GM12878 (cell line): Measurements from ENCODE around the gene CPLX4. TPM values are rescaled to one million over a fixed set of nuclear protein-coding genes. Genes with fewer than 3 reads are reported as not detected.

Experiments used
- ATAC-seq: fragments of 200-7000 bp; cut with Tn5 transposase; 3 replicates; pipeline ENCODE4 v1.9.1; 2020; ENCODE audit warnings: mild to moderate bottlenecking, moderate library complexity
- Bru-seq: library from RNA; stranded (reverse); fragments of 400-500 nt; gene quantifications from one replicate; lab custom pipeline; 2021; lab: Mats Ljungman, UMichigan
- BruChase-seq, 2 experiments: library from RNA; stranded (reverse); fragments of 400-500 nt; gene quantifications; one replicate each; lab custom pipeline; 2021; lab: Mats Ljungman, UMichigan
- BruUV-seq: library from RNA; stranded (reverse); fragments of 400-500 nt; replicated peaks from 2 replicates; lab custom pipeline; 2021; lab: Mats Ljungman, UMichigan
- CTCF ChIA-PET: fragments of 300-600 bp; sonication (Branson Sonifier 250); formaldehyde crosslinking; extraction: SDS; loops from one replicate; lab custom pipeline; 2021; ENCODE audit warnings: inconsistent platforms; lab: Yijun Ruan, JAX
- POLR2A ChIA-PET: fragments of 350-600 bp; formaldehyde crosslinking; extraction: SDS; loops from one replicate; lab custom pipeline; 2021; ENCODE audit warnings: inconsistent platforms; lab: Charles Lee
- RAD21 ChIA-PET: fragments of 300-600 bp; sonication (Branson Sonifier 250); formaldehyde crosslinking; loops from one replicate; lab custom pipeline; 2023; ENCODE audit warnings: antibody characterized with exemption; ENCODE audit not compliant: unreplicated experiment; lab: Charles Lee
- SMC1A ChIA-PET: fragments of 300-600 bp; sonication (Branson Sonifier 250); formaldehyde crosslinking; loops from one replicate; lab custom pipeline; 2023; ENCODE audit not compliant: unreplicated experiment, uncharacterized antibody; lab: Charles Lee
- DNase-seq: peaks from one replicate; pipeline ENCODE4 v3.0.0-alpha.2; 2011; ENCODE audit warnings: low read depth, low spot score
- FAIRE-seq: peaks from 3 replicates; lab custom pipeline; 2011; peaks lifted over from hg19 to GRCh38; lab: Jason Lieb, UNC
- H2AFZ ChIP-seq: 2 replicates; pipeline ENCODE4 v1.6.0; 2011; ENCODE audit warnings: low read depth, low read length, control low read depth; ENCODE audit not compliant: control insufficient read depth
- H3K27ac ChIP-seq: 2 replicates; pipeline ENCODE4 v1.5.1; 2011; ENCODE audit warnings: control low read depth; ENCODE audit not compliant: control insufficient read depth, insufficient read depth
- H3K27me3 ChIP-seq, 2 experiments: replicated peaks in 1 of 2; 2 replicates each; pipeline versions ENCODE4 v1.6.0 to v1.6.1; 2011; ENCODE audit warnings: low read length in 1 of 2; ENCODE audit not compliant: control insufficient read depth in 2 of 2, insufficient read depth in 2 of 2
- H3K36me3 ChIP-seq, 2 experiments: 2 replicates each; pipeline ENCODE4 v1.5.1; 2011; ENCODE audit warnings: low read length in 1 of 2; ENCODE audit not compliant: control insufficient read depth in 2 of 2, insufficient read depth in 2 of 2
- H3K4me1 ChIP-seq: 2 replicates; pipeline ENCODE4 v1.6.1; 2011; ENCODE audit warnings: mild to moderate bottlenecking, low read length, moderate library complexity, mixed read lengths; ENCODE audit not compliant: control insufficient read depth, insufficient read depth
- H3K4me2 ChIP-seq: 2 replicates; pipeline ENCODE4 v1.6.0; 2011; ENCODE audit warnings: control low read depth; ENCODE audit not compliant: control insufficient read depth, insufficient read depth
- H3K4me3 ChIP-seq: fragments of 200-600 bp; sonication (generic); 2 replicates; pipeline ENCODE4 v1.5.1; 2016
- H3K79me2 ChIP-seq: 2 replicates; pipeline ENCODE4 v1.6.0; 2011; ENCODE audit warnings: low read length; ENCODE audit not compliant: control insufficient read depth, insufficient read depth
- H3K9ac ChIP-seq: 2 replicates; pipeline ENCODE4 v1.8.0; 2011; ENCODE audit warnings: low read length, control low read depth, mixed read lengths; ENCODE audit not compliant: control insufficient read depth, insufficient read depth
- H3K9me3 ChIP-seq: replicated peaks from 3 replicates; pipeline ENCODE4 v1.5.1; 2011; ENCODE audit warnings: mild to moderate bottlenecking, low read length; ENCODE audit not compliant: control insufficient read depth, insufficient read depth
- H4K20me1 ChIP-seq: 2 replicates; pipeline ENCODE4 v1.6.0; 2011; ENCODE audit not compliant: control insufficient read depth, insufficient read depth
- NFIC ChIP-seq: IDR thresholded peaks from 2 replicates; pipeline ENCODE4 v1.6.1; 2012; ENCODE audit warnings: low read depth, mild to moderate bottlenecking, inconsistent platforms, low read length, moderate library complexity
- ZNF207 ChIP-seq: fragments of 450-650 bp; IDR thresholded peaks from 2 replicates; pipeline ENCODE4 v1.6.1; 2014; ENCODE audit warnings: antibody characterized with exemption, mild to moderate bottlenecking, borderline replicate concordance
- WGBS: methylation state at CpG from one replicate; pipeline ENCODE4 v1.1.6; 2016; ENCODE audit warnings: low lambda C conversion rate; ENCODE audit not compliant: insufficient replicate concordance, insufficient coverage; ENCODE audit errors: missing lambda C conversion rate; 5-methylcytosine and 5-hydroxymethylcytosine counted together
- in situ Hi-C: fragments of 300-500 bp; cut with MboI; formaldehyde crosslinking; loops from 9 replicates; pipeline ENCODE4 v1.14.3; 2018; ENCODE audit warnings: mixed read lengths
- intact Hi-C: fragments of 100-400 bp; cut with micrococcal nuclease; formaldehyde crosslinking; loops from one replicate; pipeline ENCODE4 v1.14.2; 2022; ENCODE audit not compliant: unreplicated experiment
- long read RNA-seq, 2 experiments: library from polyadenylated mRNA; unstranded; transcript quantifications; one replicate each; pipeline ENCODE4 v2.0.0, GENCODE V29; 2019 to 2020
- polyA minus RNA-seq, 3 experiments: library from RNA; depleted of rRNA, polyadenylated mRNA; stranded (reverse); fragments of >200 nt; gene quantifications; 2 replicates each; pipeline ENCODE4 v1.2.3, GENCODE V29; 2011
- polyA plus RNA-seq, 11 experiments: library from polyadenylated mRNA; depleted of rRNA in 4 of 11; unstranded in 6 of 11; stranded (reverse) in 5 of 11; fragments of >200 nt; fragmentation: Nextera tagmentation in 4 of 11; fragmentation: Illumina TruSeq in 1 of 11; extraction: Ambion mirVana in 4 of 11; extraction: Trizol in 1 of 11; gene quantifications; 1 replicate in 1 of 11; 2 replicates in 10 of 11; pipeline versions ENCODE4 v1.2.1 to v1.2.3, GENCODE V29; 2011 to 2016; ENCODE audit warnings: inconsistent platforms in 2 of 11, missing spikeins in 2 of 11, low read depth in 1 of 11
- total RNA-seq, 4 experiments: library from RNA; depleted of rRNA in 3 of 4; stranded (reverse); fragments of >200 nt in 3 of 4; fragmentation: Illumina TruSeq in 1 of 4; extraction: Trizol in 1 of 4; gene quantifications; 2 replicates each; pipeline versions ENCODE4 v1.2.1 to v1.2.3, GENCODE V29; 2013 to 2021

CPLX4 gene, protein sequence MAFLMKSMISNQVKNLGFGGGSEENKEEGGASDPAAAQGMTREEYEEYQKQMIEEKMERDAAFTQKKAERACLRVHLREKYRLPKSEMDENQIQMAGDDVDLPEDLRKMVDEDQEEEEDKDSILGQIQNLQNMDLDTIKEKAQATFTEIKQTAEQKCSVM
- total RNA-seq (2013; cell fraction: nucleolus; rRNA removed) = not detected in 2 replicates
- total RNA-seq (2014; rRNA removed) = not detected in 2 replicates
- not detected in 2 replicates for total RNA-seq (2014; rRNA removed; fragmentation: Illumina TruSeq; extraction: Trizol)
- total RNA-seq (2021) = not detected in 2 replicates
- not detected for polyA plus RNA-seq (2011; ENCODE audit: low read depth)
- not detected in 2 replicates for polyA plus RNA-seq (2011; rRNA removed)
- polyA plus RNA-seq (2011; cell fraction: cytosol; rRNA removed) = not detected in 2 replicates
- not detected in 2 replicates for polyA plus RNA-seq (2011; cell fraction: nucleus; rRNA removed)
- not detected in 2 replicates for polyA plus RNA-seq (2012)
- polyA plus RNA-seq (2014; fragmentation: Illumina TruSeq; extraction: Trizol) = not detected in 2 replicates
- not detected for polyA plus RNA-seq (2014; fragmentation: Nextera tagmentation; extraction: Ambion mirVana)
- not detected in 2 replicates for polyA plus RNA-seq (2014; rRNA removed)
- not detected for polyA plus RNA-seq (2016; fragmentation: Nextera tagmentation; extraction: Ambion mirVana)
- not detected in 2 replicates for polyA minus RNA-seq (2011; rRNA and poly(A)+ RNA removed)
- not detected in 2 replicates for polyA minus RNA-seq (2011; cell fraction: cytosol; rRNA and poly(A)+ RNA removed)
- polyA minus RNA-seq (2011; cell fraction: nucleus; rRNA and poly(A)+ RNA removed) = not detected in 2 replicates
- percentile 12 among the genes with signal in this experiment for Bru-seq, nascent RNA
- BruChase-seq, experiment 1, labeled RNA remaining after a 6-hour chase = percentile 17 among the genes with signal in this experiment
- percentile 26 among the genes with signal in this experiment for BruChase-seq, experiment 2, labeled RNA remaining after a 2-hour chase
- long read RNA-seq, experiment 1 = 0 reads
- long read RNA-seq, experiment 2 = 0 reads

DNA sequence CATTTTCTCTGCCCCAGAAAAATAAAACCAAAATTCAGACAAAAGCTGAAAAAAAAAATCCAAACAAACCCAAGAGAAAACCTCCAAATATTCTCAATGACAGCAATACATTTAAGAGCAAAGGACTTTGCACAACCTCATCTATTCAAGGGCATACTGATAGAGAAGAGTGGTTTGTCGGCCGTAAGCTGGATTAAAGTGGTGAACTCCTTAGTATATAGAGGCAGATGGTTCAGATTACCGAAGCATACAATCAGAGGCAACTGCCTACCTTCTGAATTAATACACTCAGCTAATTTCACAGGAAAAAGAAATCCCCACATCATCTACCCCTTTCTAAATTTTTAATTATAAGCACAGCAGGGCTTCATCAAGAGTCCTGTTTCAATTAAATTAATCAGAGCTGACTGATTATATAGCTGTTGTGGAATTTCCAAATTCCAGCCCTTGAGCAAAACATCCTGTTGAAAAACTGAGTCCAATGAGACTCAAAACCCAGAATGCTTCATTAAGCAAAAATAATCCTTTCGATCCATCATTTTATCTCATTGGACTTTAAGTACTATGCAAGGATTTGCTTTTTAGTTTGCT is at the start of gene CPLX4:
TSS of gene CPLX4 (minus strand) at position 190 of the 591 bp plus-strand sequence. CDS start at position 3, 187 bp downstream.
- intact Hi-C loops (no loop called here), in situ Hi-C loops (no loop called here)
- ATAC-seq = no peak
- no peak within 1 kb of the TSS for H3K9ac ChIP-seq
- TF ChIP-seq NFIC (no peak), ZNF207 (no peak)
- no peak within 1 kb of the TSS for H2AFZ ChIP-seq
- no peaks in the 10 kb centered on the region for H3K36me3 ChIP-seq
- H3K4me1 ChIP-seq = no peaks in the 10 kb centered on the region
- no peak for FAIRE-seq
- no peaks in the 10 kb centered on the region for H3K9me3 ChIP-seq
- ChIA-PET SMC1A (interaction anchor here (0.9 kb wide), 1 partner anchor 84 kb away, joined by 4 read pairs; no protein-coding TSS in a partner anchor), POLR2A (no interaction called here), CTCF (interaction anchor here (0.6 to 2.3 kb wide), 5 partner anchors 9 to 312 kb away, joined by 3 to 10 read pairs (median 6); no protein-coding TSS in a partner anchor), RAD21 (interaction anchor here (0.7 to 1.3 kb wide), 3 partner anchors 11 to 84 kb away, joined by 3 to 4 read pairs (median 3); no protein-coding TSS in a partner anchor)
- no TSS peak for BruUV-seq
- H3K27ac ChIP-seq = no peak within 1 kb of the TSS
- no peak within 1 kb of the TSS for H3K4me2 ChIP-seq
- H3K27me3 ChIP-seq = peaks cover 0 to 5% of the 10 kb centered on the region in 2 experiments; a peak in 1 of 4 replicates
- WGBS = 60% methylated on average over 4 of the region's 4 CpGs
- H4K20me1 ChIP-seq = no peaks in the 10 kb centered on the region
- H3K4me3 ChIP-seq = no peak within 1 kb of the TSS
- H3K79me2 ChIP-seq = no peaks in the 10 kb centered on the region
- no peak for DNase-seq
